CD4-positive, alpha-beta T cell treated with Interleukin-2 at 100 ng/mL for 4 hours (primary cell): Measurements from ENCODE around the gene DNAH5.

Experiments
- DNase-seq: peaks from one replicate; pipeline ENCODE4 v3.0.0-alpha.2; 2020; ENCODE audit warnings: low spot score

Gene DNAH5

DNA sequence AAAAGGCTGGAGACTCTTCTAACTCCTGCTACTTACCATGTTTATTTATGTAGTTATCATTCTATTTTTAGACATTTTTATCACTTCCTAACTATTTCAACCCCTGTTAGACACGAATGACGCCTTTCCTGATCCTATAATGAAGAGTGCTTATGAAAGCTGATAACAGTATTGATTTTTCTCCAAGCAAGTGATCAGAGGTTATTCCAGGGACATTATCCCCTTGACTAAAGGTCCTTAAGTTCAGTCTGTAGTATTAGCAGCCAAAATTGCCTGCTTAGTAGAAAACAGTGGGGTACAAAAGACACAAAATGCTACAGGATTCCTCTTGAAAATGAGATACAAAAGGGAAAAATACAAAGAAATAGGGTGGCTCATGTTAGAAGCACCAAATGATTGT is 235.6 kb downstream of the DNAH5 start:
- DNase-seq, result no peak

DNA sequence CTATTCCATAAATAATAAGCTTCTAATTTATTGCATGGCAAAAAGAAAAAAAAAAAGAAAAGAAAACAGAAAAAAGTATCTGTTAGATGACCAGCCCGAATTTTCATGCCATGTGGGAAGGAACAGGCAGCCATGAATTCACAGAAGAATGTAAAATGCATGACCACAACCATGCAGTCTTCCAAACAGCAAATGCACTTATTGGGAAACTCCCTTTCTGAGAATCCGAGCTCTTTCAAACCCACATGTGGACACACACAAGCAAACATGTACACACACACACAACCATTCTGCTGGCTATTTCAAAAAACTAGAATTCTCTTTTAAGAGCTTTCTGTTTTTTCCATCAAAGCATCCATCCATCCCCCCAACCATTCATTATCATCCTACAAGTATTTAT is 236.1 kb downstream of the DNAH5 start:
- DNase-seq, result no peak

- DNase-seq, result no peak
Observed at GRCh38 chr5:13704396-13704795, 240.1 kb downstream of the DNAH5 start.

GRCh38 chr5:13700626-13701025 is 243.9 kb downstream of the DNAH5 start:
- DNase-seq, result no peak

- no peak for DNase-seq
Observed at GRCh38 chr5:13698885-13699284, 245.6 kb downstream of the DNAH5 start.

DNA sequence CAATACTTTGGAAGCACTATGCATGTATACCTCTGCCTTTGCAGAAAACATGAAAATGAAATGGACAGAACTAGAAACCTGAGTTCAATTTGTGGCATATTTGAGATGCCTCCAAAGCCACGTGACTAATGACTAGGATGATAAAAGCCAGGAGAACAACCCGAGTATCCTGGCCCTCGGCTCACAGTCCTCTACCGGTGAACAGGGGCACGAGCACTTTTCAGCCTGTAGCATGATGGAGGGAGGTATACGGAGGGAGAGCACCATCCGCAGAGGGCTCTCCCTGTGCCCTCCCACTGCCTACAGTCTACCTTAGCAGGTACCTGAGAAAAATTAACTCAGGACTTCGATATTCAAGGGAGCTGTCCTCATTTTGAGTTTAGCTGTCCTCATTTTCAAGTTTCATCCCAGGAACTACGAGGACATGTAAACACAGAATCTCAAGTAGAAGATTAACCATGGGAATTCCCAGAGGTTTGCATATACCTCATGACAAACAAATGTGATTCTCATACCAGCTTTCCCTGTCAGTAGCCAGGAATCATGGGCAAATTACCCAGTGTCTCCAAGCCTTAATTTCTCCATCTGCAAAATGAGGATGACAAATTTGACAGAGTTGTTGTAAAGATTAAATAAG is 249.3 kb downstream of the DNAH5 start:
- DNase-seq, result no peak

DNA sequence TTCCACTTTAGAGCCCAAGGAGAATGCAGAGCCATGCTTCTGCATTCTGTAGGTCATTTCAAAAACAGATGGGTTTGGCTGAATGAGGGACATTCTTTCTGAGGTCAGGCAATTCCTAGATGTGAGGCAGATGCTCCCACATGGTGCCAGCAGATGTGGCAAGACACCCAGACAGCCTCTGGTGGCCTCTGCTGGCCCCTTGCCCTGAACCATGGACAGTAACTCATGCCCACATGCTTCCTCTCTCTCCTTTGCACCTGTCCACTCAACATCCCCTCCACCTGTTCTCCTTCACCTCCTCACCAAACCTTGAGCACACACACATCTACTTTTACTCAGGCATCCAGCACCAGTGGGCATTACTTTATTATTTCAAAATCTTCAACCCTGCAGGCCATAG is 252.3 kb downstream of the DNAH5 start:
- no peak for DNase-seq

DNA sequence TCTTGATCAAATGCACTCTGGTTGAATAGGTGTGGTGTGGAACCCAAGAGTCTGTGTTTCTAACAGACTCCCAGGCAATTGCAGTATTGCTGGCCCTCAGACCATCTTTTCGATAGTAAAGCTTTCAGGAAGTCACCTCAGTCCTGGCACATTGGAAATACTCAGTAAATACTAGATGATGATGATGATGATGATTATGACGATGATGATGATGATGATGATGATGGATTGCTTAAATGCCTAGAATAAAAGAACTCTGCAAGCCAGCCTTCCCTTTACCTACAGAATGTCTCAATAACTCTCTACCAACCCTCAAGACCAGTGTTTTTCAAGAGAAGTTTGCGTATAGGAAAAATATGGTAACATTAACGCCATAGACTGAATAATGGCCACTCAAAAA is 268.0 kb downstream of the DNAH5 start:
- DNase-seq, result no peak

DNA sequence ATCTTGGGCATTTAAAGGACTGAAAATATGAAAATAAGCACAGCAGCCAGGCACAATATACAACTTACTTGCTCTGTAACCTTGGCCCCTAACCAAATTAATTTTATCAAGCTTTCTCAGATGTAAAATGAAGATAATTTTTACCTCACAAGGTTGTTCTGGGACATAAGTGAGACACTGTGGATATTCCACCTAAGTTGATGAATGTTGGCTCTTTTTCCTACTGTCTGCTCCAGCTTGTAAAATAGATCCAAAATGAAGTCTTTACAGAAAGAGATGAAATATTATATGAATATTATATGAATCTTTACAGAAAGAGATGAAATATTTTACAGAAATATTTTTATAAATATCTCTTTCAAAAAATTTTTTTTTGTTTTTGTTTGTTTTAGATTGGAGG is 270.1 kb downstream of the DNAH5 start:
- DNase-seq, result no peak

GRCh38 chr5:13673511-13673910 is 271.0 kb downstream of the DNAH5 start:
- DNase-seq, result no peak

- no peak for DNase-seq
Observed at GRCh38 chr5:13664377-13664776, 280.1 kb downstream of the DNAH5 start.

GRCh38 chr5:13662626-13663025 is 281.9 kb downstream of the DNAH5 start:
- DNase-seq, result no peak

DNA sequence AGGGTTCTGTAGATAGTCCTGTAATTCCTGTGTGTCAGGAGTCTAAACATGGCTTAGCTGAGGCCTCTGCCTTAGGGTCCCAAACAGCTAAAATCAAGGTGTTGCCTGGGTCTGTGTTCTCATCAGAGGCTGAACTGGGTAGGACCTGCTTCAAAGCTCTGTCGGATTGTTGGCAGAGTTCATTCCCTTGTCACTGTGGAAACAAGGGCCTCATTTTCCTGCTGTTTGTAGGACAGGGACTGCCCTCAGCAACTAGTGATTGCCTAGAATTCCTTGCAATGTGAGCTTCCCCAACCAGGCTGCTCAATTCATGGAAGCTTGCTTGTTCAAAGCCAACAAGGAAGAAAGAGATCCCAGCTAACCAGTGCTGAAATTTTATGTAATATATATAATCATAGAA is 283.2 kb downstream of the DNAH5 start:
- no peak for DNase-seq

DNA sequence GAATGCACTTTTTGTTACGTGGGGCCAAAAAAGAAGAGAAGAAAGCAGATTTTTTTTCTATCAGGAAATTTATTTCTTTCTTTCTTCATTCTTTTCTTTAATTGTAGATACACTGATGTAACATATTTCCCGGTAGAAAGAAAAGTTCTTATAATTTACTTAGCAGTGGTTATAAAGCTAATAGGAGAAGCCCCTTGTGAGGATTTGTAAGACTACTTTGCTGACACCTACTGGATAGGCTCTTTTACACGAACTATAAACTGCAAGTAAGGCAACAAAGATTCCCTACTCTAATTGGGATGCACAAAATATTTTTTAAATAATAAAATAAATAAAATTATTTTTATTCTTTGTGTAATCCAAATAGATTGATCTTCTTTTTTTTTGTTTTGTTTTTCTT is 284.4 kb downstream of the DNAH5 start:
- DNase-seq, result no peak

DNA sequence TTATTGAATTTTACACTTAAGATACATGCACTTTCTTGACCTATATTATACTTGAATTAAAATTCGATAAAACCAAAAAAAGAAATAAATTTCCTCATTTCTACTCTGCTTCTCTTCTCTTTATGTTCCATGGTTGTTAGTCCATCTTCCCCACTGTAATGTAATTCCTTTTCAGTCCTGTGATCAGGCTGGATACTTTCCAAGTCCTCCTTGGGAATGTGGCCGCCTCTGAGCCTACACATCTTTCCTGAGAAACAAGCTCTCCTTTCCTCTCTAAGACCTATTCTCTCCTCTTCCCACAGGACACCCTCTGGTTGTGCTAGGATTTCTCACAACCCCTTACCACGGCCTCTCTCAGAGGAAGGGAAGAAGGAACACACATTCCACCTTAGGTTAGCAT is 285.1 kb downstream of the DNAH5 start:
- no peak for DNase-seq

- DNase-seq, result no peak
Observed at GRCh38 chr5:13658761-13659160, 285.7 kb downstream of the DNAH5 start.

DNA sequence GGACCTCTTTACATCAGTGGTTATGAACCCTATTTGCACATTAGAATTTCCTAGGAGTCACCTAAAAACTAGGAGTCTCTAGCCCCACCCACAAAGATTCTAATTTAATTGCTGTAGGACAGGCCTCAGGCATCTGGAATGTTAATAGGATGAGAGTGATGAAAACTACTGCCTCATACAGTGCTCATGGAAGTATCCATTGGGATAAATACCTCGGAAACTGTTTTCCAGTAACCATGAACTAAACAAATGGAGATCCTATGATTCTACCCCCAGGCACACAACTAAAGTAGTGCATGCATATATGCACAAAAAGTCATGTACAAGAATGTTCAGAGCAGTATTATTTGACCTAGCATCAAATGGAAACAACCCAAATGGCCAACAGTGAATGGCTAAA is 286.3 kb downstream of the DNAH5 start:
- no peak for DNase-seq

DNA sequence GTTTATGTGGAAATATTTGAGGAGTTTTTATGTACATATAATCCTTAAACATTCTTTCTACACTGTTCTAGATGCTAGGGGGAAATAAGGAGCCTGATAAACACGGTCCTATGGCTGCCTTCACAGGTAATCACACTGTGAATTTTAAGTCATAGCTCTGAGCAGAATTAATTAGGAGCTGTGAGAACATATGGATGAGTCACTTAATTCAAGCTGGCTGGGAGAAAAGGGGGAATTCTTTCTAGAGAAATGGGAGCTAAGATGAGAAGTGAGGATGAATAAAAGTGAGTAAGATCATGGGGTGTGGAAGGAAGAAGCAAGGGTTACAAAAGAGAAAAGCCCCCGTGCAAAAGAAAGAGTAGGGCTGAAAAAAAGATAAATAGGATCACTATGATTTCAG is 290.8 kb downstream of the DNAH5 start:
- no peak for DNase-seq

- no peak for DNase-seq
Observed at GRCh38 chr5:13649656-13650055, 294.8 kb downstream of the DNAH5 start.

DNA sequence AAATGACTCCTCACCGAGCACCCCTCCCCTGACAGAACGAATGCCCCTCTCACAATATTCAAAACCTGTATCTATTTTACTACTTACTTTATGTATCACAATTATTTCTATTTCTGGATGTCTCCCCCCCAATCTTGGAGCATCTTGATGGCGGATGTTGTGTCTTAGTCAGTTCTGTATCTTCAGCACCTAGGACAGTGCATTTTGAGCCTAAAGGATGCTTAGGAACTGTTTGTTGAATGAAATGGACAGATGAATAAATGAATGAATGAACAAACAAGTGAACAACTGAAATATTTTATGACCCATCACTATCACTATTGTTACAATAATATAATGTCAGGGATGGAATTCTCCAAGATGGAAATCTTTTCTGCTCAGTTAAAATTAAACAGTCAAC is 295.7 kb downstream of the DNAH5 start:
- no peak for DNase-seq

GRCh38 chr5:13643734-13644133 is 300.8 kb downstream of the DNAH5 start:
- no peak for DNase-seq

- DNase-seq, result no peak
Observed at GRCh38 chr5:13643196-13643595, 301.3 kb downstream of the DNAH5 start.
